ENCODE measurements around the gene ZNF281. TPM values are rescaled to one million over a fixed set of nuclear protein-coding genes. Genes with fewer than 3 reads are reported as not detected.

The ZNF281 gene
- total and polyA plus RNA-seq, 2 of the 4 experiments (the other 2 are of a cell fraction): 7.0 to 37.5 TPM

GRCh38 chr1:200391747-200392146 is 18.1 kb downstream of the ZNF281 start:
- Histone ChIP-seq H3K4me1 (ENCODE audit: control insufficient read depth, insufficient read depth, low read length) (peaks cover 4% of the 10 kb centered on the region), H4K20me1 (ENCODE audit: insufficient read depth, low read length) (no peaks in the 10 kb centered on the region), H2BK20ac (ENCODE audit: low read depth, low read length) (no peak overlapping the region; the same call in 1 of the 2 replicates), H2AK9ac (replicated peaks; ENCODE audit: low read depth, low read length, poor library complexity) (no peak overlapping the region), H4K8ac (ENCODE audit: low read depth in 2 of 2, low read length in 2 of 2) (no peak overlapping the region; a peak in 1 of 4 replicates), H3K4ac (ENCODE audit: low read depth, low read length) (no peak overlapping the region), H3K4me2 (ENCODE audit: low read depth, low read length) (no peak overlapping the region), H3K23ac (ENCODE audit: low read depth, low read length) (no peak overlapping the region), H3K4me3 (ENCODE audit: insufficient read depth, low read depth, low read length) (no peak overlapping the region), H3K56ac (ENCODE audit: extremely low read depth, insufficient read depth, low read length) (no peak overlapping the region), H3K9me1 (ENCODE audit: insufficient read depth, low read length) (0 out of 2 replicates have a peak, but pooled peaks cover 2% of the 10 kb centered on the region), H2BK15ac (ENCODE audit: low read depth, low read length) (peak overlapping the region; percentile 45; the same call in 1 of the 3 replicates), H3K9ac (ENCODE audit: low read depth, low read length) (no peak overlapping the region), H3K36me3 (ENCODE audit: control insufficient read depth, insufficient read depth, low read length) (no peaks in the 10 kb centered on the region), H2AK5ac (ENCODE audit: low read depth, low read length) (no peak overlapping the region), H3K14ac (replicated peaks; ENCODE audit: low read depth, low read length) (no peak overlapping the region), H3K27ac (ENCODE audit: insufficient read depth, low read length) (no peak overlapping the region), H2BK120ac (ENCODE audit: low read depth, low read length) (no peak overlapping the region), H2AFZ (replicated peaks; ENCODE audit: low read length, poor library complexity) (no peak overlapping the region), H2BK5ac (ENCODE audit: low read depth, low read length, poor library complexity, severe bottlenecking) (no peak overlapping the region), H4K91ac (ENCODE audit: insufficient read depth, low read depth, low read length) (no peak overlapping the region), H3K9me3 (ENCODE audit: control insufficient read depth, insufficient read depth, low read length) (no peaks in the 10 kb centered on the region), H3K27me3 (ENCODE audit: control insufficient read depth, insufficient read depth, low read length) (no peaks in the 10 kb centered on the region), H4K5ac (ENCODE audit: low read depth, low read length) (no peak overlapping the region), H3K79me1 (ENCODE audit: low read depth in 1 of 2, low read length in 2 of 2) (0 out of 4 replicates have a peak, but pooled peaks cover 3 to 4% of the 10 kb centered on the region in 2 experiments), H3K18ac (ENCODE audit: low read depth, low read length) (peak overlapping the region; percentile 2; the same call in 1 of the 2 replicates)
- peak; percentile 24 for ATAC-seq (ENCODE audit: low read depth)
- DNase-seq: no peak
- TF ChIP-seq SMC3 (IDR thresholded peaks at IDR 0.05; ENCODE audit: low read depth, low read length) (no peak), MAZ (IDR thresholded peaks at IDR 0.05; ENCODE audit: borderline replicate concordance, low read depth, low read length) (no peak), FOS (IDR thresholded peaks at IDR 0.05; ENCODE audit: low read depth, low read length) (no peak), RCOR1 (IDR thresholded peaks at IDR 0.05; ENCODE audit: insufficient replicate concordance, low read length) (no peak), CEBPB (IDR thresholded peaks at IDR 0.05; ENCODE audit: low read depth, low read length) (no peak), MAFK (IDR thresholded peaks at IDR 0.05; ENCODE audit: low read depth, low read length) (no peak), CTCF (conservative IDR thresholded peaks at IDR 0.05; ENCODE audit: low read depth, low read length) (no peak), ELK1 (IDR thresholded peaks at IDR 0.05; ENCODE audit: borderline replicate concordance, low read depth, low read length) (no peak), NFE2L2 (IDR thresholded peaks at IDR 0.05; ENCODE audit: low read depth, low read length) (no peak), RAD21 (IDR thresholded peaks at IDR 0.05; ENCODE audit: low read length) (no peak), POLR2A (IDR thresholded peaks at IDR 0.05; ENCODE audit: low read depth, low read length) (no peak), BHLHE40 (IDR thresholded peaks at IDR 0.05; ENCODE audit: low read depth, low read length) (no peak), USF2 (IDR thresholded peaks at IDR 0.05; ENCODE audit: low read depth, low read length) (no peak), RFX5 (IDR thresholded peaks at IDR 0.05; ENCODE audit: low read depth, low read length) (no peak), MXI1 (IDR thresholded peaks at IDR 0.05; ENCODE audit: borderline replicate concordance, low read depth, low read length) (no peak)
- CTCF ChIA-PET: interaction anchor here (0.7 kb wide), 1 partner anchor 26 kb away, joined by 3 read pairs; no protein-coding TSS in a partner anchor
- BruUV-seq (replicated peaks): no TSS peak
- dilution Hi-C loops (cut with HindIII; ENCODE audit: low sequenced_read_pairs, unreplicated experiment) (no loop called here), intact Hi-C loops (cut with micrococcal nuclease) (no loop called here), in situ Hi-C loops (cut with MboI; ENCODE audit: low sequenced_read_pairs) (no loop called here)
- POLR2A ChIA-PET (ENCODE audit: unreplicated experiment): no interaction called here
- WGBS, 2 experiments (ENCODE audit: extremely low coverage in 2 of 2, insufficient read length in 1 of 2): no CpG with 5 or more reads among the region's 1 CpG
